GM23248 (cell line): ENCODE measurements around the gene WDR27.

Source experiments
- EZH2 ChIP-seq: fragments of 200-600 bp; sonication (generic); IDR thresholded peaks from 2 replicates; pipeline ENCODE4 v1.6.1; 2018; ENCODE audit warnings: antibody characterized with exemption, mild to moderate bottlenecking; ENCODE audit not compliant: insufficient read depth, poor library complexity, severe bottlenecking
- EZH2phosphoT487 ChIP-seq: fragments of 200-600 bp; sonication (generic); IDR thresholded peaks from 2 replicates; pipeline ENCODE4 v1.6.1; 2018; ENCODE audit warnings: antibody characterized with exemption, moderate library complexity, mild to moderate bottlenecking, low read depth; ENCODE audit not compliant: insufficient read depth

- TF ChIP-seq EZH2 (no peak), EZH2phosphoT487 (no peak)
Observed at GRCh38 chr6:169454204-169454871, 247.5 kb downstream of the WDR27 start.
